ENCODE measurements around the gene PCNA. TPM values are rescaled to one million over a fixed set of nuclear protein-coding genes. Genes with fewer than 3 reads are reported as not detected.

The PCNA gene
- total and polyA plus RNA-seq, 9 of the 15 experiments (the other 6 are each of a cell fraction or from before 2014, with no cell fraction given), result 213 to 390 (median 291) TPM

GRCh38 chr20:5078399-5078958 is 41.3 kb downstream of the PCNA start (continued):
- TF ChIP-seq TEAD4 (IDR thresholded peaks at IDR 0.05; ENCODE audit: low read length) (peak; percentile 10; the same call in 1 of the 2 replicates), TEAD4 (CRISPR knock-in tag; IDR thresholded peaks at IDR 0.05; ENCODE audit: borderline replicate concordance) (no peak), AFF1 (IDR thresholded peaks at IDR 0.05; ENCODE audit: low read depth in 1 of 2, partially characterized antibody in 2 of 2) (peak in 1 of 2 experiments; percentile 19), TEAD1 (CRISPR knock-in tag; IDR thresholded peaks at IDR 0.05) (no peak), ZBTB9 (CRISPR knock-in tag; IDR thresholded peaks at IDR 0.05) (0 out of 2 replicates have a peak, but pooled peaks have one; percentile 37), ZC3H4 (CRISPR knock-in tag; IDR thresholded peaks at IDR 0.05; ENCODE audit: borderline replicate concordance) (no peak), ZNF766 (CRISPR knock-in tag; conservative IDR thresholded peaks at IDR 0.05) (peak; percentile 59), CTBP1 (IDR thresholded peaks at IDR 0.05; ENCODE audit: borderline replicate concordance) (peak; percentile 46; the same call in 1 of the 2 replicates), GABPB1 (CRISPR knock-in tag; IDR thresholded peaks at IDR 0.05) (no peak), RBFOX2 (IDR thresholded peaks at IDR 0.05; ENCODE audit: low read depth, low read length) (no peak), ZFX (CRISPR knock-in tag; IDR thresholded peaks at IDR 0.05) (peak; percentile 53), ZNF318 (IDR thresholded peaks at IDR 0.05; ENCODE audit: borderline replicate concordance in 1 of 2, low read depth in 1 of 2) (peak in 1 of 2 experiments; percentile 35; a peak in 1 of 4 replicates), CXXC5 (CRISPR knock-in tag; IDR thresholded peaks at IDR 0.05) (peak; percentile 46), TSC22D4 (tag; IDR thresholded peaks at IDR 0.05) (no peak)

Measured in K562 (cell line).